A204.1 (cell line): ENCODE results near the gene GALR2.

Experiments used
- FAIRE-seq: peaks from 2 replicates; lab custom pipeline; 2012; peaks lifted over from hg19 to GRCh38; lab: Jason Lieb, UNC

The GALR2 gene

GRCh38 chr17:76079956-76080767 lies 5.6 kb downstream of the GALR2 start:
- no peak for FAIRE-seq

- no peak for FAIRE-seq
Measured at GRCh38 chr17:76080768-76081287, 6.2 kb downstream of the GALR2 start.

GRCh38 chr17:76081295-76082210 lies 7.0 kb downstream of the GALR2 start:
- no peak for FAIRE-seq

GRCh38 chr17:76082326-76083251 lies 8.0 kb downstream of the GALR2 start:
- no peak for FAIRE-seq

GRCh38 chr17:76083536-76084182 lies 9.1 kb downstream of the GALR2 start:
- FAIRE-seq = no peak

- FAIRE-seq = no peak
Measured at GRCh38 chr17:76085066-76085730, 10.6 kb downstream of the GALR2 start.

GRCh38 chr17:76085731-76086366 lies 11.3 kb downstream of the GALR2 start:
- no peak for FAIRE-seq

GRCh38 chr17:76086384-76086783 lies 11.8 kb downstream of the GALR2 start:
- no peak for FAIRE-seq

GRCh38 chr17:76087531-76087930 lies 12.9 kb downstream of the GALR2 start:
- no peak for FAIRE-seq

GRCh38 chr17:76088041-76088867 lies 13.7 kb downstream of the GALR2 start:
- FAIRE-seq = no peak

- FAIRE-seq = no peak
Measured at GRCh38 chr17:76088868-76089576, 14.4 kb downstream of the GALR2 start.

- no peak for FAIRE-seq
Measured at GRCh38 chr17:76089680-76090516, 15.3 kb downstream of the GALR2 start.

GRCh38 chr17:76090517-76091129 lies 16.0 kb downstream of the GALR2 start:
- no peak for FAIRE-seq

- FAIRE-seq = no peak
Measured at GRCh38 chr17:76091526-76092286, 17.1 kb downstream of the GALR2 start.

GRCh38 chr17:76092526-76093413 lies 18.2 kb downstream of the GALR2 start:
- no peak for FAIRE-seq

GRCh38 chr17:76094046-76094445 lies 19.5 kb downstream of the GALR2 start:
- no peak for FAIRE-seq
